Measurements from ENCODE around the gene ADAMTSL1. TPM values are rescaled to one million over a fixed set of nuclear protein-coding genes. Genes with fewer than 3 reads are reported as not detected.

Gene ADAMTSL1
- total and polyA plus RNA-seq, 2 of the 8 experiments (the other 6 are each of a cell fraction or from before 2014, with no cell fraction given) = 0.84 to 1.1 TPM

GRCh38 chr9:18837402-18837801 is 363.4 kb downstream of the ADAMTSL1 start:
- H2BK120ac ChIP-seq (replicated peaks; ENCODE audit: low read depth, low read length) = no peak overlapping the region
- TF ChIP-seq TBP (IDR thresholded peaks at IDR 0.05; ENCODE audit: low read depth, low read length) (no peak), JUND (IDR thresholded peaks at IDR 0.05; ENCODE audit: low read length) (no peak), KDM1A (IDR thresholded peaks at IDR 0.05; ENCODE audit: borderline replicate concordance, low read length) (no peak), BCL11A (IDR thresholded peaks at IDR 0.05; ENCODE audit: low read depth in 2 of 2, low read length in 2 of 2) (no peak)
- H3K18ac ChIP-seq (ENCODE audit: extremely low read depth, low read length) = no peak overlapping the region
- H3K23ac ChIP-seq (ENCODE audit: insufficient read length) = no peak overlapping the region
- DNase-seq (ENCODE audit: low read depth in 1 of 2, low spot score in 2 of 2) = no peak
- no peak overlapping the region for H3K27ac ChIP-seq (ENCODE audit: low read depth, low read length)
- no peak overlapping the region for H2AK5ac ChIP-seq (ENCODE audit: low read depth, low read length)
- no peak overlapping the region for H3K14ac ChIP-seq (ENCODE audit: insufficient read length)
- H3K56ac ChIP-seq (replicated peaks; ENCODE audit: insufficient read length, low read depth, low read length) = no peak overlapping the region
- ChIA-PET CTCF (ENCODE audit: partially characterized antibody) (no interaction called here), POLR2A (ENCODE audit: partially characterized antibody) (no interaction called here)
- H3K23me2 ChIP-seq (ENCODE audit: low read depth, low read length) = no peaks in the 10 kb centered on the region
- no peaks in the 10 kb centered on the region for H3K79me1 ChIP-seq (ENCODE audit: low read depth, low read length)
- no peaks in the 10 kb centered on the region for H3K27me3 ChIP-seq (replicated peaks in 1 of 4; ENCODE audit: control insufficient read depth in 3 of 4, extremely low read depth in 1 of 4, insufficient read depth in 3 of 4, low read length in 3 of 4)
- no peaks in the 10 kb centered on the region; a peak in 1 of 8 replicates for H3K36me3 ChIP-seq (ENCODE audit: control insufficient read depth in 2 of 4, insufficient read depth in 4 of 4, low read length in 3 of 4)
- no peak for FAIRE-seq
- H3K9ac ChIP-seq (replicated peaks in 1 of 4; ENCODE audit: extremely low read depth in 1 of 4, low read depth in 3 of 4, low read length in 3 of 4) = no peak overlapping the region
- H3K9me3 ChIP-seq (ENCODE audit: insufficient read depth in 2 of 2, low read depth in 1 of 2, low read length in 1 of 2) = no peaks in the 10 kb centered on the region
- H2AFZ ChIP-seq (ENCODE audit: low read length) = no peak overlapping the region
- no peak overlapping the region for H4K8ac ChIP-seq (ENCODE audit: extremely low read depth, insufficient read depth, low read length)
- no peaks in the 10 kb centered on the region for H3K79me2 ChIP-seq (ENCODE audit: control insufficient read depth in 1 of 2, insufficient read depth in 2 of 2, low read length in 2 of 2)
- H2BK15ac ChIP-seq (ENCODE audit: low read length) = no peak overlapping the region
- H3K4ac ChIP-seq (replicated peaks; ENCODE audit: insufficient read length, low read depth, low read length) = no peak overlapping the region
- no peak overlapping the region for H2BK5ac ChIP-seq (ENCODE audit: low read depth, low read length)
- H4K5ac ChIP-seq (ENCODE audit: insufficient read length, low read depth, low read length) = no peak overlapping the region
- no peak overlapping the region for H2BK12ac ChIP-seq (ENCODE audit: low read depth, low read length)
- H4K20me1 ChIP-seq (replicated peaks in 1 of 2; ENCODE audit: control insufficient read depth in 1 of 2, insufficient read depth in 2 of 2, low read length in 2 of 2) = no peaks in the 10 kb centered on the region
- no peak overlapping the region for H3K4me3 ChIP-seq (ENCODE audit: extremely low read depth in 1 of 4, insufficient read depth in 2 of 4, low read depth in 3 of 4, low read length in 4 of 4)
- no peak overlapping the region for H3K4me2 ChIP-seq (ENCODE audit: insufficient read depth in 1 of 2, low read depth in 2 of 2, low read length in 2 of 2)
- H4K91ac ChIP-seq (replicated peaks; ENCODE audit: insufficient read length, low read length) = no peak overlapping the region
- no peaks in the 10 kb centered on the region for H3K4me1 ChIP-seq (replicated peaks in 1 of 4; ENCODE audit: control insufficient read depth in 3 of 4, insufficient read depth in 4 of 4, low read length in 3 of 4)
- H2BK20ac ChIP-seq (ENCODE audit: low read length) = no peak overlapping the region
- 90% methylated on average over 5 of the region's 5 CpGs; no CpG with 5 or more reads in 1 of the 2 experiments for WGBS, 2 experiments (ENCODE audit: extremely low coverage in 1 of 2, insufficient coverage in 1 of 2, insufficient read length in 1 of 2, insufficient replicate concordance in 2 of 2, low coverage in 1 of 2, low lambda C conversion rate in 2 of 2, missing lambda C conversion rate in 1 of 2)

Measured in H1 (cell line).